HG03354 (cell line): ENCODE results near the gene EXOC6B.
"Not testable (repeated sequence)": the region's sequence is repeated elsewhere in the genome, so short reads cannot be mapped to it uniquely, and the experiment has no call there.

Experiments
- ATAC-seq: cut with Tn5 transposase; IDR thresholded peaks from one replicate; pipeline ENCODE4 v1.9.1; 2021; ENCODE audit warnings: mild to moderate bottlenecking; ENCODE audit not compliant: unreplicated experiment, poor library complexity, severe bottlenecking

EXOC6B gene

GRCh38 chr2:72515696-72516095, 310.1 kb downstream of the EXOC6B start:
- no peak for ATAC-seq

DNA sequence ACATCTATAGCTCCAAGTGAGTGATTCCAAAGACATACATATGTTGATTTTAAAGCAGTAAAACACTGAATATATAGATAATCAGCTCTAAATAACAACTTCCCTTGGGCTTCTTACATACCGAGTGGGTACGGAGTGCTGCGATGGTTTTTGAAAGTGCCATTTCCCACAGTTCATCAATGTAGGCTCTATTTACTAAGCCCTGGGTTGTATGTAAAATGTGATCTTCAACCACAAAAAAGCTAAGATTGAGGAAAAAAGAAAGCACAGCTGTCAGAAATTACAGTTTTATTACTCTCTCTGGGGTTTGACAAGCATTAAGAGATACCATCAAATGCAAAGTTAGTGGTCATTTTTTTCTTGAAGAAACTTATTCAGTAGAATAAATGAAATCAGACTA, 312.8 kb downstream of the EXOC6B start:
- ATAC-seq, result no peak

DNA sequence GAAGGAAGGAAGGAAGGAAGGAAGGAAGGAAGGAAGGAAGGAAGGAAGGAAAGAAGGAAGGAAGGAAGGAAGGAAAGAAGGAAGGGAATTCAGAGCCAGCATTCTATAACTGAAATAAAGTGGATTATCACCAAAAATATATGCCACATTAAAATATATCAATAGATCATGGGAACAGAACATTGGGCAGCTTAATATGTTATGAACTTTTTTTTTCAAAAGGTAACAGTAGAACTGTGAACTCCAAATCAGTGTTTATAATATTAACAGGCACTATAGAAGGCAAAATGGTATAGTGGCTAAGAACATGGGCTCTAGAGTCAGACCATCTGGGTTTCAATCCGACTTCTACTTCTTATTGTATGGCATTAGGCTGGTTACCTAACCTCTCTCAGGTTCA, 313.5 kb downstream of the EXOC6B start:
- no peak for ATAC-seq

DNA sequence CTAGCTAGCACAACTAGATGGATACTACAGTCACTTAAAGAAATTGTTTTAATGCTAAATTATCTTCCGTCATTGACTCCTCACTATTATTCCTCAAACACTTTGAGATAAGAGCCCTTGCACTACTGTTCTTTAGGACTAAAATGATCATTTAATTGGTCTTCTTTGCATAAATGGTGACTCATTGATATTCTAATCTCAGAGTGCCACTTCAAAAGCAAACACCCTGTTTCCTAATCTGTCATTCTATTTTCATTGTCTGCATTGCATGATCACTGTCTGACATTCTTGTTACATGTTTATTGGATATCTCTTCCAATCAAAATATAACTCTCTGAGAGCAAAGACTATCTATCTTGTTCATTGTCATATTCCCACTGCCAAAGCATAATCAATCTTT, 313.9 kb downstream of the EXOC6B start:
- ATAC-seq, result no peak

GRCh38 chr2:72497763-72498162, 328.1 kb downstream of the EXOC6B start:
- ATAC-seq, result no peak

DNA sequence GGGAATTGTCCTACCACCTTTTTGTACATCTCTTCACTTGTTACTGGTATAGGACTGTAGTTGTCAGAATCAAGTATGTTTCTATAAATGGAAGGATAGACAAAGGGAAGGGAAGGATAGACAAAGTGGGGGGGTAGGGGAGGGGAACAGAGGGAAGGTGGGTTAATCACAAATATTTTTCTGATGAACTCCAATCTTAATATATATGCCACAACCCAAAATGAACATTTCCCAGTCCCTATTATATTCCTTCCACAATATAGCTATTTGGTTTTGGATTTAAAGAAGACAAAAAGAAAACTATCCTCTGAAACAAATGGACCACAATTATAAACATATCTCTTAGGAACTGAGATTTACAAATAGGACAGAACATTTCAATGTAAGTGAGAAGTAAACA, 329.4 kb downstream of the EXOC6B start:
- ATAC-seq, result no peak

DNA sequence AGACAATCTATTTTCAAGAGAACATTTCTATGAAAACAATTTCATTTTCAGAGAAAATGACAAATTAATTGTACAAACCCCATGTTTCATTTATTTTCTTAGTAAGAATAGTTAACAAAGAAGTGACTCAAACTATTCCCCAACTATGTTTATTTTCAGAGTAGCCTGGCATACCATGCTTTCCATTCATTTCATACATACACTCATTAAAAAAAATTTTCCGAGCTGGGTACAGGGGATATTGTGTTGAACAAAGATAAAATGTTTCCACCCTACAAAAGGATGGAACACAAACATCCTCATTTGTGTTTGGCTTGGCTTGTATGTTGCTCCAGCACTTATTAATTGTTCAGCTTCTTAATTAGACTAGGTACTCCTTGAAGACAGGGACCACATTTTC, 331.4 kb downstream of the EXOC6B start:
- ATAC-seq, result no peak

DNA sequence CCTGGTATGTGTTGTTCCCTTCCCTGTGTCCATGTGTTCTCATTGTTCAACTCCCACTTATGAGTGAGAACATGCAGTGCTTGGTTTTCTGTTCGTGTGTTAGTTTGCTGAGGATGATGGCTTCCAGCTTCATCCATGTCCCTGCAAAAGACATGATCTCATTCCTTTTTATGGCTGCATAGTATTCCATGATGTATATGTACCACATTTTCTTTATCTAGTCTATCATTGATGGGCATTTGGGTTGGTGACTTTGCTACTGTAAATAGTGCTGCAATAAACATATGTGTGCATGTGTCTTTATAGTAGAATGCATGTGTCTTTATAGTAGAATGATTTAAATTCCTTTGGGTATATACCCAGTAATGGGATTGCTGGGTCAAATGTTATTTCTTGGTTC, 341.2 kb downstream of the EXOC6B start:
- ATAC-seq, result not testable (repeated sequence)

DNA sequence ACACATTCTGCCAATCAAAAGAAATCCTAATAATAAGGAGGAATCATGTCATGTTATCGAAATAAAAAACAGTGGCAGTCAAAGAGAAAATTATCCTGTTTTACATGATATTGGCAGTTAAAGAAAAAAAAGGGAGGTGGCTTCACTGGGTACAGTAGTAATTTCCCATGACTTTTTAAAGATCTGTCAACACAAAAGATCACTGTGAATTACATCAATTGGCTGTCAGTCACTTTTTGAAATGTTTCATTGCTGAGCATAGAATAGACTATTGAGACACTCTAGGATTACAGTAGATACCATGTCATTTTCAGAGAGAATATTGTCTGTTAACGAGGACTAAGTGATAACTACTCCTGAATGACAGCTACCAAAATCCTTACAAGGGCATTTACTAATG, 342.5 kb downstream of the EXOC6B start:
- no peak for ATAC-seq

GRCh38 chr2:72475246-72475645, 350.6 kb downstream of the EXOC6B start:
- no peak for ATAC-seq

DNA sequence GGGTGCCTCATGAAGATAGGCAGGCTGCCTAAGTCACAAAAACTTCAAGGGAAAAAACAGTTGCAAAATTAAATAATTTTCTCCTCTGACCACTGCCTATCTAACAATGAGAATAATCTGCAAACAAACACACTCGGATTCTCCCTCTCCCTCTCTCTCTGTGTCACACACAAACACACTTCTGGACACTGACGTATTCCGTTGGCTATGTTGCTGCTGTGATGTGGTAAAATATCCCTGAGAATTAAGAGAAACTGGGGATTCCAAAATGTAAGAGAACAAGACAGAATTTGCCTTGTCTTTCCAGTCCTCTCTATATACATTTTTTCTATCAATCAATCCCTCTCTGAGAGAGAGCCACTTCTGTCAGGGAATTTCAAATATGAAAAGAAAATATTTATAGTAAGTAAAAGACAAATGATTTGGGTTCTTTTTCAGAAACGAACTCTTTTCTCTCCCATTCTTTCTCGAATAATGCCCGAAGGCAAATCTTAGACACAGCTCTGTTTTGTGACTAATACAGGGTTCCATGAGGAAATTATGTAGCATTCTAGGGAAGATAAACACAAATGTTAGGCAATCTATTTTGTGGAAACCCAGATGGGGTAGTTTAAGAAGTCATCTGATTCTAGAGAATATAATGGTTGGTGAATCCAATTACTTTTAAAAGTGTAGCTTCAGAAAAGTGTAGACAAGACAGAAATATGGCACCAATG, 367.9 kb downstream of the EXOC6B start:
- no peak for ATAC-seq

DNA sequence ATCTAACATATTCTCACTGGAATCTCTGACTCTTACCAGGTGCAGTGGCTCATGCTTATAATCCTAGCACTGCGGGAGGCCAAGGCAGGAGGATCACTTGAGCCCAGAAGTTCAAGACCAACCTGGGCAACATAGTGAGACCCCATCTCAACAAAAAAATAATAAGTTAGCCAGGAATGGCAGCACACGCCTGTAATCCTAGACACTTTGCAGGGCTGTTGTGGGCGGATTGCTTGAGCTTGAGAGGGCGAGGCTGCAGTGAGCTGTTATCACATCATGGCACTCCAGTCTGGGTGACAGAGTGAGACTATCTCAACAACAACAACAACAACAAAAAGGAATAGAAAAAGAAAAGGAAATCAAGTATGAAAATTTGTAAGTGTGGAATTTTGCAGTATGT, 371.6 kb downstream of the EXOC6B start:
- ATAC-seq, result no peak

DNA sequence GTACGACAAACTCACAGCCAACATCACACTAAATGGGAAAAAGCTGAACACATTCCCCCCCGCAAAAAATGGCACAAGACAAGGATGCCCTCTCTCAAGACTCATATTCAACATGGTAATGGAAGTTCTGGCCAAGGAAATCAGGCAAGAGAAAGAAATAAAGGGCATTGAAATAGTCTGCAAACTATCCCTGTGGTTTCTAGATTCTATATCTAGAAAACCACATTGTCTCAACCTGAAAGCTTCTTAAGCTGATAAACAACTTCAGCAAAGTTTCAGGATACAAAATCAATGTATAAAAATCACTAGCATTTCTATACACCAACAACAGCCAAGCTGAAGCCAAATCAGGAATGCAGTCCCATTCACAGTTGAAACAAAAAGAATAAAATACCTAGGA, 383.6 kb downstream of the EXOC6B start:
- no peak for ATAC-seq

DNA sequence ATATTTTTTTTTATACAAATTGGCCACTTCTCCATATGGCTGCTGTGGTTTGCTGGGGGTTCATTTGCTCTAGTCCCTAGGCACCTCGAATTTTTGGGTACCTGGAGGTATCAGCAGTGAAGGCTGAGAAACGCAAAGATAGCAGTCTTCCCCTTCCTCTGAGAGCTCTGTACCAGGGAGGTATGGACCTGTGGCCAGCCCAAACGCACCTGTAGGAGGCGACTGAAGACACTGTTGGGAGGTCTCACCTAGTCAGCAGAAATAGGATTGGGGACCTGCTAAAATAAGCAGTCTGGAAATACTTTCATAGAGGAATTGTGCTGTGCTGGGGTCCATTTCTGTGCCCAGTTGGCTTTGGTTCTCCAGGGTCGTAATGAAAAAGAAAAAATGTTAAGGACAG, 385.9 kb downstream of the EXOC6B start:
- no peak for ATAC-seq

- no peak for ATAC-seq
These were observed 387.5 kb downstream of the EXOC6B start for GRCh38 chr2:72438364-72438763.

GRCh38 chr2:72431737-72432136, 394.1 kb downstream of the EXOC6B start:
- no peak for ATAC-seq

GRCh38 chr2:72427022-72427861, 398.6 kb downstream of the EXOC6B start:
- no peak for ATAC-seq

- no peak for ATAC-seq
These were observed 399.8 kb downstream of the EXOC6B start for GRCh38 chr2:72425996-72426395.

GRCh38 chr2:72423756-72424155, 402.1 kb downstream of the EXOC6B start:
- no peak for ATAC-seq

DNA sequence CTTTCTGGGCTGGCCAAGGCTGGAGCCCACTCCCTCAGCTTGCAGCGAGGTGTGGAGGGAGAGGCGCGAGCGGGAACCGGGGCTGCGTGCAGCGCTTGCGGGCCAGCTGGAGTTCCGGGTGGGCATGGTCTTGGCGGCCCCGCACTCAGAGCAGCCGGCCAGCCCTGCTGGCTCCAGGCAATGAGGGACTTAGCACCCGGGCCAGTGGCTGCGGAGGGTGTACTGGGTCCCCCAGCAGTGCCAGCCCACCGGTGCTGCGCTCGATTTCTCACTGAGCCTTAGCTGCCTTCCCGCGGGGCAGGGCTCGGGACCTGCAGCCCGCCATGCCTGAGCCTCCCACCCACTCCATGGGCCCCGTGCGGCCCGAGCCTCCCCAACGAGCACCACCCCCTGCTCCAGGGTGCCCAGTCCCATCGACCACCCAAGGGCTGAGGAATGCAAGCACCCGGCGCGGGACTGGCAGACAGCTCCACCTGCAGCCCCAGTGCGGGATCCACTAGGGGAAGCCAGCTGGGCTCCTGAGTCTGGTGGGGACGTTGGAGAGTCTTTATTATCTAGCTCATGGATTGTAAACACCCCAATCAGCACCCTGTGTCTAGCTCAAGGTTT, 404.0 kb downstream of the EXOC6B start:
- ATAC-seq, result not testable (repeated sequence)
